KMS-11 (cell line): ENCODE results near the gene C1GALT1C1L.

Experiments used
- H2AFZ ChIP-seq: fragments of 200-600 bp; sonication (generic); 2 replicates; pipeline ENCODE4 v1.6.1; 2016; ENCODE audit warnings: antibody characterized with exemption, mixed run types, low read depth
- H3K27ac ChIP-seq: fragments of 200-600 bp; sonication (generic); 2 replicates; pipeline ENCODE4 v1.6.1; 2016; ENCODE audit warnings: mild to moderate bottlenecking, mixed run types
- H3K27me3 ChIP-seq: fragments of 200-600 bp; sonication (generic); 2 replicates; pipeline ENCODE4 v1.6.1; 2017; ENCODE audit warnings: mild to moderate bottlenecking, low read depth, mixed run types, moderate library complexity; ENCODE audit not compliant: insufficient read depth
- H3K36me3 ChIP-seq: fragments of 200-600 bp; sonication (generic); 2 replicates; pipeline ENCODE4 v1.6.1; 2017; ENCODE audit warnings: mild to moderate bottlenecking, mixed run types; ENCODE audit not compliant: insufficient read depth
- H3K4me1 ChIP-seq: fragments of 200-600 bp; sonication (generic); 2 replicates; pipeline ENCODE4 v1.6.1; 2016; ENCODE audit warnings: mild to moderate bottlenecking, low read depth, mixed run types; ENCODE audit not compliant: poor library complexity, severe bottlenecking
- H3K4me2 ChIP-seq: fragments of 200-600 bp; sonication (generic); 2 replicates; pipeline ENCODE4 v1.7.0; 2016; ENCODE audit warnings: mild to moderate bottlenecking, mixed run types
- H3K4me3 ChIP-seq: fragments of 200-600 bp; sonication (generic); IDR thresholded peaks from 2 replicates; pipeline ENCODE4 v1.6.1; 2017; ENCODE audit warnings: low read depth, low read length, mixed read lengths; ENCODE audit not compliant: insufficient read depth
- H3K79me2 ChIP-seq: fragments of 200-600 bp; sonication (generic); 2 replicates; pipeline ENCODE4 v1.6.1; 2016; ENCODE audit warnings: low read depth, mixed run types; ENCODE audit not compliant: insufficient read depth
- H3K9ac ChIP-seq: fragments of 200-600 bp; sonication (generic); 2 replicates; pipeline ENCODE4 v1.6.1; 2016; ENCODE audit warnings: mild to moderate bottlenecking, mixed run types
- H4K20me1 ChIP-seq: fragments of 200-600 bp; sonication (generic); 2 replicates; pipeline ENCODE4 v1.6.1; 2016; ENCODE audit warnings: mild to moderate bottlenecking, mixed run types; ENCODE audit not compliant: insufficient read depth
- CTCF ChIP-seq: fragments of 200-600 bp; sonication (generic); conservative IDR thresholded peaks from 2 replicates; pipeline ENCODE4 v1.6.1; 2017; ENCODE audit warnings: low read depth, mild to moderate bottlenecking, antibody characterized with exemption, low read length, moderate library complexity, mixed read lengths

The C1GALT1C1L gene

GRCh38 chr2:43634604-43635306 is 41.5 kb downstream of the C1GALT1C1L start:
- Histone ChIP-seq H3K27me3 (no peaks in the 10 kb centered on the region), H3K36me3 (no peaks in the 10 kb centered on the region), H3K4me1 (no peaks in the 10 kb centered on the region), H3K4me2 (no peak overlapping the region), H2AFZ (no peak overlapping the region), H3K79me2 (no peaks in the 10 kb centered on the region), H3K4me3 (no peak overlapping the region), H4K20me1 (no peaks in the 10 kb centered on the region), H3K9ac (no peak overlapping the region), H3K27ac (no peak overlapping the region)
- TF ChIP-seq CTCF, result no peak

GRCh38 chr2:43631618-43632317 is 44.5 kb downstream of the C1GALT1C1L start:
- Histone ChIP-seq H4K20me1 (no peaks in the 10 kb centered on the region), H3K36me3 (no peaks in the 10 kb centered on the region), H2AFZ (no peak overlapping the region), H3K4me3 (no peak overlapping the region), H3K27me3 (no peaks in the 10 kb centered on the region), H3K4me2 (no peak overlapping the region), H3K79me2 (no peaks in the 10 kb centered on the region), H3K4me1 (no peaks in the 10 kb centered on the region), H3K27ac (no peak overlapping the region), H3K9ac (no peak overlapping the region)
- no peak for TF ChIP-seq CTCF
